H1 (cell line): ENCODE data around the gene PCNX3. TPM values are rescaled to one million over a fixed set of nuclear protein-coding genes. Genes with fewer than 3 reads are reported as not detected.

Experiments used
- ATF3 ChIP-seq: IDR thresholded peaks from 2 replicates; pipeline ENCODE4 v1.6.1; 2011; ENCODE audit warnings: low read depth, mild to moderate bottlenecking, low read length; ENCODE audit not compliant: insufficient read depth
- CHD2 ChIP-seq: IDR thresholded peaks from 2 replicates; pipeline ENCODE4 v1.6.1; 2012; ENCODE audit warnings: low read length, improper control_type of control experiment
- EZH2 ChIP-seq: fragments of 200-600 bp; sonication (generic); IDR thresholded peaks from 2 replicates; pipeline ENCODE4 v1.7.1; 2012; ENCODE audit warnings: low read depth, mild to moderate bottlenecking, moderate library complexity, low read length, inconsistent platforms; ENCODE audit not compliant: severe bottlenecking
- SP4 ChIP-seq: IDR thresholded peaks from 2 replicates; pipeline ENCODE4 v1.6.1; 2012; ENCODE audit warnings: low read length, inconsistent platforms
- TAF1 ChIP-seq: IDR thresholded peaks from 2 replicates; pipeline ENCODE4 v1.6.1; 2011; ENCODE audit warnings: mild to moderate bottlenecking, low read depth, low read length
- TCF12 ChIP-seq: IDR thresholded peaks from 2 replicates; pipeline ENCODE4 v1.6.1; 2011; ENCODE audit warnings: low read depth, mild to moderate bottlenecking, low read length
- polyA plus RNA-seq, 7 experiments: library from polyadenylated mRNA; depleted of rRNA in 3 of 7; stranded (reverse) in 5 of 7; unstranded in 2 of 7; fragments of >200 nt in 5 of 7; fragments of 200-250 nt in 2 of 7; gene quantifications; 1 replicate in 5 of 7; 2 replicates in 1 of 7; 4 replicates in 1 of 7; pipeline versions ENCODE4 v1.2.1 to v1.2.3, GENCODE V29; 2011 to 2013; ENCODE audit warnings: missing spikeins in 2 of 7, mixed read lengths in 2 of 7
- total RNA-seq: library from RNA; stranded (reverse); fragmentation: NEBNext Ultra II Directional; extraction: Animal tissue kit (Norgen Biotek cat#: 25700); gene quantifications from 2 replicates; pipeline ENCODE4 v1.2.1, GENCODE V29; 2021

The PCNX3 gene
- total and polyA plus RNA-seq, 2 of the 8 experiments (the other 6 are each of a cell fraction or from before 2014, with no cell fraction given): 27.2 to 38.8 TPM

GRCh38 chr11:65649656-65650546 is 34.3 kb downstream of the PCNX3 start (continued):
- TF ChIP-seq TAF1 (no peak), ATF3 (no peak), CHD2 (no peak), EZH2 (no peak), SP4 (no peak), TCF12 (no peak)
